A172 (cell line): Measurements from ENCODE around the gene KYNU. TPM values are rescaled to one million over a fixed set of nuclear protein-coding genes. Genes with fewer than 3 reads are reported as not detected.
A peak's percentile ranks its signal among the peaks of the same experiment; 100 is the strongest.
"Not testable (repeated sequence)": the region's sequence is repeated elsewhere in the genome, so short reads cannot be mapped to it uniquely, and the experiment has no call there.

Experiments used
- DNase-seq: peaks from one replicate; pipeline ENCODE4 v3.0.0-alpha.2; 2015; ENCODE audit warnings: low spot score
- total RNA-seq: library from RNA; depleted of rRNA; stranded (reverse); fragments of >200 nt; shearing (Covaris generic); gene quantifications from 2 replicates; pipeline ENCODE4 v1.2.3, GENCODE V29; 2014

The KYNU gene
- total RNA-seq, 1 experiment from 2014 or later = 3.9 TPM

- DNase-seq = no peak
These were observed 138.2 kb downstream of the KYNU start for GRCh38 chr2:143015656-143016055.

- no peak for DNase-seq
These were observed 149.1 kb downstream of the KYNU start for GRCh38 chr2:143026411-143027054.

- DNase-seq = peak; percentile 18
These were observed 151.7 kb downstream of the KYNU start for GRCh38 chr2:143029141-143029540.

- DNase-seq = no peak
These were observed 152.7 kb downstream of the KYNU start for GRCh38 chr2:143030127-143030526.

GRCh38 chr2:143034292-143035074, 157.0 kb downstream of the KYNU start:
- DNase-seq = peak; percentile 86

- DNase-seq = no peak
These were observed 174.0 kb downstream of the KYNU start for GRCh38 chr2:143051465-143051864.

GRCh38 chr2:143053437-143053836, 176.0 kb downstream of the KYNU start:
- not testable (repeated sequence) for DNase-seq

GRCh38 chr2:143056550-143056949, 179.1 kb downstream of the KYNU start:
- DNase-seq = no peak

- DNase-seq = no peak
These were observed 181.4 kb downstream of the KYNU start for GRCh38 chr2:143058851-143059250.

GRCh38 chr2:143063612-143064200, 186.2 kb downstream of the KYNU start:
- no peak for DNase-seq

GRCh38 chr2:143068094-143068493, 190.6 kb downstream of the KYNU start:
- no peak for DNase-seq

- DNase-seq = no peak
These were observed 191.0 kb downstream of the KYNU start for GRCh38 chr2:143068509-143068908.

- no peak for DNase-seq
These were observed 193.2 kb downstream of the KYNU start for GRCh38 chr2:143070704-143071103.

GRCh38 chr2:143071185-143071876, 193.9 kb downstream of the KYNU start:
- peak; percentile 49 for DNase-seq

GRCh38 chr2:143074913-143075312, 197.4 kb downstream of the KYNU start:
- DNase-seq = not testable (repeated sequence)

GRCh38 chr2:143075711-143076110, 198.2 kb downstream of the KYNU start:
- DNase-seq = no peak

- DNase-seq = no peak
These were observed 200.6 kb downstream of the KYNU start for GRCh38 chr2:143078104-143078503.

GRCh38 chr2:143081616-143082015, 204.2 kb downstream of the KYNU start:
- no peak for DNase-seq

- peak; percentile 73 for DNase-seq
These were observed 206.2 kb downstream of the KYNU start for GRCh38 chr2:143083636-143084035.

- DNase-seq = no peak
These were observed 207.0 kb downstream of the KYNU start for GRCh38 chr2:143084462-143084861.

- DNase-seq = no peak
These were observed 207.8 kb downstream of the KYNU start for GRCh38 chr2:143085125-143085784.

- DNase-seq = no peak
These were observed 209.6 kb downstream of the KYNU start for GRCh38 chr2:143087033-143087432.
